HL-60/S4 treated with retinoic acid at 250 ng/mL for 4 days and 3 days (cell line): ENCODE measurements around the gene GRB7.
"Not testable (repeated sequence)": the region's sequence is repeated elsewhere in the genome, so short reads cannot be mapped to it uniquely, and the experiment has no call there.

Experiments used
- in situ Hi-C: fragments of 300-500 bp; cut with MboI; formaldehyde crosslinking; loops from 2 replicates; pipeline ENCODE4 v1.7.0; 2022; ENCODE audit warnings: low sequenced_read_pairs

GRB7 gene

DNA sequence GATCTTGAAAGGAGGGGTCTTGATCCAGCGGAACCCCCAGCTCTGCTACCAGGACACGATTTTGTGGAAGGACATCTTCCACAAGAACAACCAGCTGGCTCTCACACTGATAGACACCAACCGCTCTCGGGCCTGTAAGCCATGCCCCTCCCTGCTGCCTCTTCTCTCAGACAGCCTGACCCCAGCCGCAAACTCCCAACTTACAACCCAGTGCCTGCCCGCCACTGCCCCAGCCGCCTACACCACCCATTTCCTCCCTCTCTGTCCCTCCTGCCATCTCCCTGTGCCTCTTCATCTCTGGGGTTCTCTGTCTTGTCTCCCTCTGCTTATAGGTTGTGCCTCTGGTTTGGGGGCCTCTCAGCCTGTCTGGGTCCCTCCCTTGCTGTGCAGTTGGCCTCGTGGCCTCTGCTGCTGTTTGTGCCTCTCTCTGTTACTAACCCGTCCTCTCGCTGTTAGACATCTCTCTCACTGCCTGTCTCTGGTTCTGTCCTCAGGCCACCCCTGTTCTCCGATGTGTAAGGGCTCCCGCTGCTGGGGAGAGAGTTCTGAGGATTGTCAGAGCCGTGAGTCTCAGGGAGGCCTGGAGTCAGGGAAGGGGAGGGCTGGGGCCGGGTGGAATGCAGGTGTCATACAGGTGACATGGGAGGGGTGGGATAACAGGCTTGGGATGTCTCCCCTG, 28.3 kb upstream of the GRB7 start:
- in situ Hi-C loops = no loop called here

DNA sequence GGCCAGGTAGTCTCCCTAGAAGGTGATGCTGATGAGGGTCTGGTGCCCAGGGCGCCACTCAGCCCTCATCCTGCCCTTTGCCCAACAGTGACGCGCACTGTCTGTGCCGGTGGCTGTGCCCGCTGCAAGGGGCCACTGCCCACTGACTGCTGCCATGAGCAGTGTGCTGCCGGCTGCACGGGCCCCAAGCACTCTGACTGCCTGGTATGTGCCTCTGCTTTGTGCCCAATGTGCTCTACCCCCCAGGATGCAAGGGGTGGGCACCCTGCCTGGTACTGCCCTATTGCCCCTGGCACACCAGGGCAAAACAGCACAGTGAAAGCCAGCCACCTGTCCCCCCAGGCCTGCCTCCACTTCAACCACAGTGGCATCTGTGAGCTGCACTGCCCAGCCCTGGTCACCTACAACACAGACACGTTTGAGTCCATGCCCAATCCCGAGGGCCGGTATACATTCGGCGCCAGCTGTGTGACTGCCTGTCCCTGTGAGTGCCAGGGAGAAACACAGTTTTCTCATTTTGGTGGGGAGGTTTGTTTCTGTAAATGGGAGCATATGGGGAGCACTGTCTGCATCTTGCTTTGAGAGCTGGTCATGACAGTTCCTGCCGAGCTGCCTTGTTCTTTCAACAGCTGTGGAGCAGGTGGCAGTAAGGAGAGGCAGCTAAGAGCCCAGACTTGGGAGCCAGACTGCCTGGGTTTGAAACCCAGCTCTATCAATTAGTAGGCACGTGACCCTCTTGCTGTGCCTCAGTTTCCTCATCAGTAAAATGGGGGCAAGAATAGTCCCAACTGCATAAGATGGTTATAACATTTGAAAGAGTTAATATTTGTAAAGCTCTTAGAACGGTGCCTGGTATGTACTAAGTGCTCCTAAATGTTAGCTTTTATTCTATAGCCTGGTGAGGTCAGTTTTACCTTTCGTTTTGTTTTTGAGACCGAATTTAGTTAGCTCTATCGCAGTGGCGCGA, 27.5 kb upstream of the GRB7 start:
- in situ Hi-C loops = no loop called here

DNA sequence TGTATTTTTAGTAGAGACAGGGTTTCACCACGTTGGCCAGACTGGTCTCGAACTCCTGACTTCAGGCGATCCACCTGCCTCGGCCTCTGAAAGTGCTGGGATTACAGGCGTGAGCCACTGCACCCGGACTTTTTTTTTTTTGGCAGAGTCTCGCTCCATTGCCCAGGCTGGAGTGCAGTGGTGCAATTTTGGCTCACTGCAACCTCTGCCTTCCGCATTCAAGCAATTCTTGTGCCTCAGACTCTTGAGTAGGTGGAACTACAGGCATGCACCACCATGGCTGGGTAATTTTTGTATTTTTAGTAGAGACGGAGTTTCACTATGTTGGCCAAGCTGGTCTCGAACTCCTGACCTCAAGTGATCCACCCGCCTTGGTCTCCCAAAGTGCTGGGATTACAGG, 26.7 kb upstream of the GRB7 start:
- in situ Hi-C loops = not testable (repeated sequence)

DNA sequence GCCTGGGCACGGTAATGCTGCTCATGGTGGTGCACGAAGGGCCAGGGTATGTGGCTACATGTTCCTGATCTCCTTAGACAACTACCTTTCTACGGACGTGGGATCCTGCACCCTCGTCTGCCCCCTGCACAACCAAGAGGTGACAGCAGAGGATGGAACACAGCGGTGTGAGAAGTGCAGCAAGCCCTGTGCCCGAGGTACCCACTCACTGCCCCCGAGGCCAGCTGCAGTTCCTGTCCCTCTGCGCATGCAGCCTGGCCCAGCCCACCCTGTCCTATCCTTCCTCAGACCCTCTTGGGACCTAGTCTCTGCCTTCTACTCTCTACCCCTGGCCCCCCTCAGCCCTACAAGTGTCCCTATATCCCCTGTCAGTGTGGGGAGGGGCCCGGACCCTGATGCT, 25.9 kb upstream of the GRB7 start:
- in situ Hi-C loops = no loop called here

DNA sequence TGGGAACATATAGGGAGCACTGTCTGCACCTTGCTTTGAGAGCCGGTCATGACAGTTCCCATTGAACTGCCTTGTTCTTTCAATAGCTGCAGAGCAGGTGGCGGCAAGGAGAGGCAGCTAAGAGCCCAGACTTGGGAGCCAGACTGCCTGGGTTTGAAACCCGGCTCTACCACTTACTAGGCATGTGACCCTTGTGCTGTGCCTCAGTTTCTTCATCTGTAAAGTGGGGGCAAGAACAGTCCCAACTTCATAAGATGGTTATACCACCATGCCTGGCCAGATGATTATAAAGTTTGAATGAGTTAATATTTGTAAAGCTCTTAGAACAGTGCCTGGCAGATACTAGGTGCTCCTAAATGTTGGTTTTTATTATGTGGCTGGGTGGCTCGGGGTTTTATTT, 23.5 kb upstream of the GRB7 start:
- in situ Hi-C loops = no loop called here

DNA sequence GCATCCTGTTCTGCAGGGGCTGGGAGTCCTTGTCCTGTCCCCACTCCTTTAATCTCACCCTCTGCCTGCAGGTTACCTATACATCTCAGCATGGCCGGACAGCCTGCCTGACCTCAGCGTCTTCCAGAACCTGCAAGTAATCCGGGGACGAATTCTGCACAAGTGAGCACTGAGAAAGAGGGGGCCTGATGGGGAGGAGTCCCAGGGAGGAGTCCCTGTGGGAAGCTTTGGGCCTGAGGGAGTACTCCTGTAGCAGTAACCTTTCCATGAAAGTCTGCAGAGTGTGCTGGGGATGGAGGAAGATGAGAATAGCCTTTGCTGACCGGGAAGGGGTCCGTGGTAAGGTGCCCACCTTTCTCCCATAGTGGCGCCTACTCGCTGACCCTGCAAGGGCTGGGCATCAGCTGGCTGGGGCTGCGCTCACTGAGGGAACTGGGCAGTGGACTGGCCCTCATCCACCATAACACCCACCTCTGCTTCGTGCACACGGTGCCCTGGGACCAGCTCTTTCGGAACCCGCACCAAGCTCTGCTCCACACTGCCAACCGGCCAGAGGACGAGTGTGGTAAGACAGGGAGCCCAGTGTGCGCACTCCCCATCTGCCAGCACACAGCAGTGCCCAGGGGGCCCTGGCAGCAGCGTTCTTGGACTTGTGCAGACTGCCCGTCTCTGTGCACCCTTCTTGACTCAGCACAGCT, 22.2 kb upstream of the GRB7 start:
- in situ Hi-C loops = no loop called here

DNA sequence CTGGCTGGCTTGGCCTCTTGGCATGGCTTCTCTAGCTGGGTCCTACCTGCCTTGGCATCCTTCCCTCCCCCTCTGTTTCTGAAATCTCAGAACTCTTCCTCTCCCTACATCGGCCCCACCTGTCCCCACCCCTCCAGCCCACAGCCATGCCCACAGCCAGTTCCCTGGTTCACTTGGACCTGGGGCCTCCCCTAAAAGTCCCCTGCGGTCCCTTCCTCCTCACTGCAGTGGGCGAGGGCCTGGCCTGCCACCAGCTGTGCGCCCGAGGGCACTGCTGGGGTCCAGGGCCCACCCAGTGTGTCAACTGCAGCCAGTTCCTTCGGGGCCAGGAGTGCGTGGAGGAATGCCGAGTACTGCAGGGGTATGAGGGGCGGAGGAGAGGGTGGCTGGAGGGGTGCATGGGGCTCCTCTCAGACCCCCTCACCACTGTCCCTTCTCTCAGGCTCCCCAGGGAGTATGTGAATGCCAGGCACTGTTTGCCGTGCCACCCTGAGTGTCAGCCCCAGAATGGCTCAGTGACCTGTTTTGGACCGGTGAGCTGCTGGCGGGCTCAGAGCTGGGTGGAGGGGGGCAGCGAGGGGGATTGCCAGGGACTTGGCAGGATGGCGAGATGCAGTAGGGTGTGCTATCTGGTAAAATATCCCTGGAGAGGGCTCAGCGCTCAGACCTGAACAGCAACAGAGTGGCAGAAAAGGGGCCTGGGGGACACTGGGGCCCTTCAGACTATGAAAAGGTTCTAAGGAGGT, 21.5 kb upstream of the GRB7 start:
- in situ Hi-C loops = no loop called here

DNA sequence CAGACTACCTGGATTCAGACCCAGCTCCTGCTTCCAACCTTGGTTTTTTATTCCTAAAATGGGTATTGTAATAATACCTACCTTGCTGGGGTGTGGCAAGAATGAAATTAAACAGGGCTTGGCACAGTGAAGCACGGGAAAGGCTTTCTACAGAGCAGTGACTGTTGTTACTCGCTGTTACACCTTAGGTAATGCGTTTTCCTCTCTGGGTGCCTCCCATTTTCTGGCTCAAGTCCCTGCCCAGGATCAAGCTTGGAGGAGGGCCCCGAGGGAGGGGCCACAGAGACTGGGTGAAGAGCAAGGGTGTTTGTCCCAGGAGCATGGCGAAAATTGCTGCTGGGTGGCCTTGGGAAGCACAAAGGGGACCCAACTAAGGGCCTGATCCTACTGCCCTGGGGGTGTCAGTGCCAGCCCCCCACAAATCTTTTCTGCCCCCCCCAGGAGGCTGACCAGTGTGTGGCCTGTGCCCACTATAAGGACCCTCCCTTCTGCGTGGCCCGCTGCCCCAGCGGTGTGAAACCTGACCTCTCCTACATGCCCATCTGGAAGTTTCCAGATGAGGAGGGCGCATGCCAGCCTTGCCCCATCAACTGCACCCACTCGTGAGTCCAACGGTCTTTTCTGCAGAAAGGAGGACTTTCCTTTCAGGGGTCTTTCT, 20.7 kb upstream of the GRB7 start:
- in situ Hi-C loops = no loop called here

DNA sequence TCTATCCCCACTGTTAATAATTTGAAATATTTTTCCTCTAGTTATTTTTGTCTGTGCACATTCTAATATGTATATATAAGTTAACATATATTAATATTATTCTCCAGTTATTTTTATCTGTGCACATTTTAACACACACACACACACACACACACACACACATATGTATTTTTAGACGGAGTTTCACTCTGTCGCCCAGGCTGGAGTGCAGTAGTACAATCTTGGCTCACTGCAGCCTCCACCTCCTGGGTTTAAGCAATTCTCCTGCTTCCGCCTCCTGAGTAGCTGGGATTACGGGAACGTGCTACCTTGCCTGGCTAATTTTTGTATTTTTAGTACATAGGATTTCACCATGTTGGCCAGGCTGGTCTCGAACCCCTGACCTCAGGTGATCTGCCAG, 20.1 kb upstream of the GRB7 start:
- in situ Hi-C loops = no loop called here

DNA sequence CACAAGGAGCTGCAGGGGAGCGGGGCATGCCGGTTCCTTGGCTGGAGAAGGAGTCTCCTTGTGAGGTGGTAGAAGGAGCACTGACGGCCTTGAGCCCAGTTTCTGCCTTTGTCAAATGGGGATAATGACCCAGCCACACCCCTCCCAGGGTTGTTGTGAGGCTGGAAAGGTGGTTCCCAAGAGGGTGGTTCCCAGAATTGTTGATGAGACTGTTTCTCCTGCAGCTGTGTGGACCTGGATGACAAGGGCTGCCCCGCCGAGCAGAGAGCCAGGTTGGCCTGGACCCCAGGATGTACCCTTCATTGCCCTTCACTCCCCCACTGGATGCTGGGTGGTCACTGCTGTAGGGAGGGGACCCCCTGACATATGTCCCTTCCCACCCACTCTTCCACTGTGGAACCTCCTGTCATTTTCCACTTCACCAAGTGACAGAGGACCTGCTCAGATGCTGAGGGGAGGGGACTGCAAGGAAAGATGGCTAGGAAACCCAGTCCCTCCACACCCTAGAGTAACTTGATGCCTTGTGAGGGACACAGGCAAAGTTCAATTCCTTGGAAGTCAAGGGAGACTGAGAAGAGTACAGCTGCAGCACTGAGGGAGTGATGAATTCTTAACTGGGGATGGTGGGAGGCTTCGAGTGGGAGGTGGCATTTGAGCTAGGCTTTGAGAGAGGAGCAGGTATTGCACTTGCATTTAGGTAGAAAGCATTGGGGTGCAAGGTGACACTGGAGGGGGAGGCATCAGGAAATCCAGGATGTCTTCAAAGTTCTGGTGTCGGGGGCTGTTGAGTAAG, 18.0 kb upstream of the GRB7 start:
- in situ Hi-C loops = no loop called here

DNA sequence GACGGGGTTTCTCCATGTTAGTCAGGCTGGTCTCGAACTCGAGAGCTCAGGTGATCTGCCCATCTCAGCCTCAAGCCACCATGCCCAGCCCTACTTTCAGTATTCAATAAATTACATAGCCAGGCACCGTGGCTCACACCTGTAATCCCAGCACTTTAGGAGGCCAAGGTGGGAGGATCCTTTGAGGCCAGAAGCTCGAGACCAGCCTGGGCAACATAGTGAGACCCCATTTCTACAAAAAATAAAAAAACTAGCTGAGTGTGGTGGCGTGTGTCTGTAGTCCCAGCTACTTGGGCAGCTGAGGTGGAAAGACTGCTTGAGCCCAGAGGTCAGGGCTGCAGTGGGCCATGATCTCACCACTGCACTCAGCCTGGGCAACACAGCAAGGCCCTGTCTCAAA, 15.6 kb upstream of the GRB7 start:
- in situ Hi-C loops = no loop called here

DNA sequence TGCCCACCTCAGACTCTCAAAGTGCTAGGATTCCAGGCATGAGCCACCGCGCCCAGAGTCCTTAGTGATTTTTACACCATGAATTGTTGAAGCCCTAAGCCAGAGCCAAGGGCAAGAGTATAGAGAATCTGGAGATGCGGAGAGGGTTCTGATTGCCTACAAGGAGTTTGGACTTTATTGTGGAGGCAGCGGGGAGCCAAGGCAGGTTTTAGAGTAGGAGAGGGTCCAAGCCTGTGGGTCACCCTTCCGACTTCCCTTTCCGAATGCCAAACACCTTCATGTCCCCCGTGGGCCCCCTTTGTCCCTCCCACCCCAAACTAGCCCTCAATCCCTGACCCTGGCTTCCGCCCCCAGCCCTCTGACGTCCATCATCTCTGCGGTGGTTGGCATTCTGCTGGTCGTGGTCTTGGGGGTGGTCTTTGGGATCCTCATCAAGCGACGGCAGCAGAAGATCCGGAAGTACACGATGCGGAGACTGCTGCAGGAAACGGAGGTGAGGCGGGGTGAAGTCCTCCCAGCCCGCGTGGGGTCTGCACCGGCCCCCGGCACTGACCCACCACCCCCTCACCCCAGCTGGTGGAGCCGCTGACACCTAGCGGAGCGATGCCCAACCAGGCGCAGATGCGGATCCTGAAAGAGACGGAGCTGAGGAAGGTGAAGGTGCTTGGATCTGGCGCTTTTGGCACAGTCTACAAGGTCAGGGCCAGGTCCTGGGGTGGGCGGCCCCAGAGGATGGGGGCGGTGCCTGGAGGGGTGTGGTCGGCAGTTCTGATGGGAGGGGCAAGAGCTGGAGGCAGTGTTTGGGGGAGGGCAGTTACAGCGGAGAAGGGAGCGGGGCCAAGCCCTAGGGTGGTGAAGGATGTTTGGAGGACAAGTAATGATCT, 14.5 kb upstream of the GRB7 start:
- in situ Hi-C loops = no loop called here

DNA sequence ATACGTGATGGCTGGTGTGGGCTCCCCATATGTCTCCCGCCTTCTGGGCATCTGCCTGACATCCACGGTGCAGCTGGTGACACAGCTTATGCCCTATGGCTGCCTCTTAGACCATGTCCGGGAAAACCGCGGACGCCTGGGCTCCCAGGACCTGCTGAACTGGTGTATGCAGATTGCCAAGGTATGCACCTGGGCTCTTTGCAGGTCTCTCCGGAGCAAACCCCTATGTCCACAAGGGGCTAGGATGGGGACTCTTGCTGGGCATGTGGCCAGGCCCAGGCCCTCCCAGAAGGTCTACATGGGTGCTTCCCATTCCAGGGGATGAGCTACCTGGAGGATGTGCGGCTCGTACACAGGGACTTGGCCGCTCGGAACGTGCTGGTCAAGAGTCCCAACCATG, 13.0 kb upstream of the GRB7 start:
- in situ Hi-C loops = no loop called here

DNA sequence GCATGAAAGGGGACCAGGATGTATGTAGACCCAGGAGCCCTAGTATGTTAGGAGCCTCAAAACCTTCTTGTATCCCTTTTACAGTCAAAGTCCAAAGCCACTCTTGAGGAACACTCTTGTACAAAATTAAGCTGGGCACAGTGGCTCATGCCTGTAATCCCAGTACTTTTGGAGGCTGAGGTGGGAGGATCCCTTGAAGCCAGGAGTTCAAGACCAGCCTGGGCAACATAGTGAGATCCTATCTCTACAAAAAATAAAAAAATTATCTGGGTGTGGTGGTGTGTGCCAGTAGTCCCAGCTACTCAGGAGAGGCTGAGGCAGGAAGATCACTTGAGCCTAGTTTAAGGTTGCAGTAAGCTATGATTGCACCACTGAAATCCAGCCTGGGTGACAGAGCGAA, 11.8 kb upstream of the GRB7 start:
- in situ Hi-C loops = not testable (repeated sequence)

DNA sequence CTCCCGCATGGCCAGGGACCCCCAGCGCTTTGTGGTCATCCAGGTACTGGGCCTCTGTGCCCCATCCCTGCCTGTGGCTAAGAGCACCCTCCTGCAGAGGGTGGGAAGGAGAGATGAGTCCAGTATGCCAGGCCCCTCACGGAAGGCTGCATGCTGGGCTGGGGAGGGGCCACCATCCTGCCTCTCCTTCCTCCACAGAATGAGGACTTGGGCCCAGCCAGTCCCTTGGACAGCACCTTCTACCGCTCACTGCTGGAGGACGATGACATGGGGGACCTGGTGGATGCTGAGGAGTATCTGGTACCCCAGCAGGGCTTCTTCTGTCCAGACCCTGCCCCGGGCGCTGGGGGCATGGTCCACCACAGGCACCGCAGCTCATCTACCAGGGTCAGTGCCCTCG, 11.1 kb upstream of the GRB7 start:
- in situ Hi-C loops = no loop called here

DNA sequence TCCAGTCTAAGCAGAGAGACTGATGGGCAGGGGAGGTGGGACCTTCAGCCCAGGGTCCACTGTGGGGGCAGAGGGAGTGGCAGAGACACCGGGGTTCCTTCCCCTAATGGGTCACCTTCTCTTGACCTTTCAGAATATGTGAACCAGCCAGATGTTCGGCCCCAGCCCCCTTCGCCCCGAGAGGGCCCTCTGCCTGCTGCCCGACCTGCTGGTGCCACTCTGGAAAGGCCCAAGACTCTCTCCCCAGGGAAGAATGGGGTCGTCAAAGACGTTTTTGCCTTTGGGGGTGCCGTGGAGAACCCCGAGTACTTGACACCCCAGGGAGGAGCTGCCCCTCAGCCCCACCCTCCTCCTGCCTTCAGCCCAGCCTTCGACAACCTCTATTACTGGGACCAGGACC, 10.2 kb upstream of the GRB7 start:
- in situ Hi-C loops = no loop called here

DNA sequence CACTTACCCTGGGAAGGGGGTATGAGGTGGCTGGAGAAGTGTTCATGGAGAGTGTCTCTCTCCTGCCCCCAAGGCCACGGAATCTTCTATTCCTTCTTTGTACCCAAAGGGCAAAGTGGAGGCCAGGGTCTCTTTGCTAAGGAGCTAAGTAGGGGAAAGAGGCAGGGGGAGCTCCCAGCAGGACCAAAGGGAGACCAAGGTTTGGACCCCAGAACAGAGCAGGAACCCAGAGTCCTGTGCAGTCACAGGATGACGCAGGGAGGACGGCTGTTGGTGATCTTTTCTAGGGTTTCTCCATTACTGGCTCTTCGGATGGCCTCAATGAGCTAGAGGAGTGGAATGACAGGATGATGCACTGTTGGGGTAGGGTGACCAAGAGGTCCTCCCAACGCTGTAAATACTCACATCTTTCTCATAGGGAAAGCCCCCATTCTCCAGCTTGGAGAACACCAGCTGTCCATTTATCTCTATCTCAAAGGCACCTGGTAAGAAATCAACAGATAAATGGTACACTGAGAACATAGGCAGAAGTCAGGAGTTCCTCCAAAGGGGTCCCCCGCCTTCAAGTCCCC, 8.4 kb upstream of the GRB7 start:
- in situ Hi-C loops = no loop called here
